GM06990 (cell line): ENCODE data around the gene TSNAX.

Experiments used
- DNase-seq: peaks from one replicate; pipeline ENCODE4 v3.0.0-alpha.2; 2011; ENCODE audit not compliant: insufficient read length; ENCODE audit errors: extremely low read depth
- H3K27me3 ChIP-seq: replicated peaks from 2 replicates; pipeline ENCODE4 v1.6.0; 2011; ENCODE audit warnings: low read length; ENCODE audit not compliant: control insufficient read depth, insufficient read depth
- H3K36me3 ChIP-seq: 2 replicates; pipeline ENCODE4 v1.5.1; 2011; ENCODE audit warnings: low read length; ENCODE audit not compliant: control insufficient read depth, insufficient read depth
- H3K4me3 ChIP-seq: replicated peaks from 2 replicates; pipeline ENCODE4 v1.5.1; 2011; ENCODE audit warnings: low read depth, mild to moderate bottlenecking, control low read depth, low read length
- CTCF ChIP-seq: IDR thresholded peaks from 2 replicates; pipeline ENCODE4 v1.5.1; 2011; ENCODE audit warnings: low read length, control low read depth, mild to moderate bottlenecking, inconsistent platforms; ENCODE audit not compliant: insufficient read depth, poor library complexity, severe bottlenecking

The TSNAX gene

GRCh38 chr1:231554969-231555368 lies 26.5 kb downstream of the TSNAX start:
- no peak for TF ChIP-seq CTCF
- H3K27me3 ChIP-seq = no peaks in the 10 kb centered on the region
- no peaks in the 10 kb centered on the region for H3K36me3 ChIP-seq
- H3K4me3 ChIP-seq = no peak overlapping the region
- DNase-seq = no peak

DNA sequence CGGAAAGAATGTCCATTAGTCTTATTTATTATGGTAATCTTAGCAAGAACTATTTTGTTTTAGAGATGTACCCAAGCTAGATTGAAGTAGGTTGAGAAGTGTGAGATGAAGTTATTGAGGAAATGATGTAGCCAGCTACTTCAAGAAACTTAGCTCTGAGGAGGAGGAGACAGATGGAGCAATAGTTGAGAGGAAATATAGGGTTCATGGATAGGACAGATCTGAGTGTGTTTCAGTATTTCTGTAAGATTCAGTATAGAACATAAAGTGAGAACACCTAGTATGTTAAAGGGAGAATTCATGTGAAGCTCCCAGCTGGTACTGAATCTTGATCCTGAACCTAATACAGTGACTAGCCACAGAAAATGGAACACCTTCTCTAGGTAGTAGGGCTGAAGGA lies 28.9 kb downstream of the TSNAX start:
- Histone ChIP-seq H3K36me3 (no peaks in the 10 kb centered on the region), H3K27me3 (no peaks in the 10 kb centered on the region), H3K4me3 (no peak overlapping the region)
- no peak for DNase-seq
- no peak for TF ChIP-seq CTCF

DNA sequence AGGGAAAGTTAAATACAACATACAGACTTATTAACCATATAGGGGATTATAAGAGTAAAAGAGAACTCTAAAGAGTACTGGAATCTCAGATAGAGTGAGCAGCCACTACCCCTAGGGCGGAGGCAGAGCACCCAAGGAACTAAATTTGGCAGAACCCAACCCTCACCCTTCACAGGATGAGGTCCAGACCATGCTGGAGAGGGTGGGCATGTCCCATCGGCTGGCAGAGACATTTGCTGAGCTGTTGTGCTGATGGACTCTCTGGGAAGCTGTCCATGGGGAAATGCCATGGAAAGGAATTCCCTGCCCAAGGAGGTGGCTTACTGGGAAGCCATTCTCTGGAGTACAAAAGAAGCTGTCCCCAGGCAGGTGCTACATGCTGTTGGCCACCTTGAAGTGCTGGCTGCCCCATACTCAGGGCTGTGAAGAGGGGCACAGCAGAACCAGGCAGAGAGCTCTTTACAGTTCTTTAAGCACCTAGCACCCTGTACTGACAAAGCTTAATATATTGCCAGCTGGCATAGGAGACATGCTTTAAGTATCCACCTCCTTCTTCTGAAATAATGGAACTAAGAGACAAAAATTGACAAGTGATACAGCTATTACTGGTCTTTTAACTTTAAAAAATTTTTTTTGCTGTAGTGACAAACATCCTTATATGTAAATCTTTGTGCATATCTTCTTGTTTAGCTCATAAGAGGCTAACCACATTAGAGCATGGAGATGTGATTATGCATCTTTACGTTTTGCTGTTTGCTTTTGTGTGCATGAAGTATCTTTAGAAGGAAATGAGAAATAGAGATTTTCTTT lies 29.6 kb downstream of the TSNAX start:
- TF ChIP-seq CTCF = no peak
- H3K36me3 ChIP-seq = no peaks in the 10 kb centered on the region
- H3K4me3 ChIP-seq = no peak overlapping the region
- DNase-seq = no peak
- no peaks in the 10 kb centered on the region for H3K27me3 ChIP-seq

- Histone ChIP-seq H3K27me3 (no peaks in the 10 kb centered on the region), H3K4me3 (no peak overlapping the region), H3K36me3 (no peaks in the 10 kb centered on the region)
- DNase-seq = no peak
- no peak for TF ChIP-seq CTCF
Measured at GRCh38 chr1:231558708-231559185, 30.3 kb downstream of the TSNAX start.

GRCh38 chr1:231561647-231562383 lies 33.3 kb downstream of the TSNAX start:
- Histone ChIP-seq H3K27me3 (no peaks in the 10 kb centered on the region), H3K36me3 (peaks cover 2% of the 10 kb centered on the region), H3K4me3 (no peak overlapping the region)
- DNase-seq = no peak
- TF ChIP-seq CTCF = no peak
